K562 (cell line): ENCODE results near the gene AKT3. TPM values are rescaled to one million over a fixed set of nuclear protein-coding genes. Genes with fewer than 3 reads are reported as not detected.

Source experiments
- ATAC-seq: fragments of 200-7000 bp; cut with Tn5 transposase; 3 replicates; pipeline ENCODE4 v1.9.1; 2020; ENCODE audit warnings: moderate library complexity
- BruUV-seq: library from RNA; stranded (reverse); fragments of 400-500 nt; replicated peaks from 2 replicates; lab custom pipeline; 2021; lab: Mats Ljungman, UMichigan
- CTCF ChIA-PET: fragments of 300-600 bp; formaldehyde crosslinking; extraction: SDS; loops from one replicate; lab custom pipeline; 2021; ENCODE audit warnings: low intra/inter-chr PET ratio; lab: Yijun Ruan, JAX
- POLR2A ChIA-PET: fragments of 300-600, 350-650 bp; sonication (Branson Sonifier 250); formaldehyde crosslinking; extraction: SDS; loops from one replicate; lab custom pipeline; 2021; ENCODE audit warnings: antibody characterized with exemption, inconsistent platforms; lab: Yijun Ruan, JAX
- DNase-seq, 4 experiments: peaks; one replicate each; pipeline versions ENCODE4 v3.0.0 to v3.0.0-alpha.2; 2011 to 2018; ENCODE audit warnings: low spot score in 3 of 4, mixed read lengths in 3 of 4; ENCODE audit errors: extremely low read depth in 1 of 4
- FAIRE-seq: peaks from 2 replicates; lab custom pipeline; 2011; peaks lifted over from hg19 to GRCh38; lab: Jason Lieb, UNC
- H2AFZ ChIP-seq: 2 replicates; pipeline ENCODE4 v1.6.0; 2011; ENCODE audit warnings: low read depth, low read length, control low read depth, inconsistent platforms
- H3K27ac ChIP-seq: fragments of 200-600 bp; 3 replicates; pipeline ENCODE4 v1.8.0; 2011; ENCODE audit warnings: low read depth, mild to moderate bottlenecking, control low read depth, inconsistent platforms, low read length, moderate library complexity, mixed read lengths; ENCODE audit errors: extremely low read depth
- H3K27me3 ChIP-seq, 2 experiments: fragments of 300-600 bp in 1 of 2; 2 replicates in 1 of 2; 3 replicates in 1 of 2; pipeline versions ENCODE4 v1.6.0 to v1.8.0; 2011; ENCODE audit warnings: inconsistent platforms in 2 of 2, low read length in 2 of 2, mild to moderate bottlenecking in 1 of 2, mixed read lengths in 1 of 2, moderate library complexity in 1 of 2; ENCODE audit not compliant: control insufficient read depth in 2 of 2, insufficient read depth in 2 of 2
- H3K36me3 ChIP-seq: fragments of 300-600 bp; 3 replicates; pipeline ENCODE4 v1.8.0; 2011; ENCODE audit warnings: mild to moderate bottlenecking, low read length, inconsistent platforms; ENCODE audit not compliant: control insufficient read depth, insufficient read depth
- H3K4me1 ChIP-seq, 2 experiments: fragments of 200-600 bp in 1 of 2; replicated peaks in 1 of 2; 2 replicates in 1 of 2; 3 replicates in 1 of 2; pipeline versions ENCODE4 v1.5.1 to v1.8.0; 2011; ENCODE audit warnings: inconsistent platforms in 2 of 2, low read length in 2 of 2, mild to moderate bottlenecking in 1 of 2, mixed read lengths in 1 of 2, moderate library complexity in 1 of 2; ENCODE audit not compliant: control insufficient read depth in 2 of 2, insufficient read depth in 2 of 2
- H3K4me2 ChIP-seq: 2 replicates; pipeline ENCODE4 v1.6.1; 2011; ENCODE audit warnings: low read length, control low read depth, inconsistent platforms, mixed read lengths; ENCODE audit not compliant: insufficient read depth
- H3K4me3 ChIP-seq: fragments of 200-600 bp; sonication (generic), shearing (Covaris generic); 2 replicates; pipeline ENCODE4 v1.5.1; 2016; ENCODE audit warnings: control low read depth, inconsistent platforms
- H3K79me2 ChIP-seq: fragments of 200-600 bp; 3 replicates; pipeline ENCODE4 v1.8.0; 2011; ENCODE audit warnings: low read length, inconsistent platforms; ENCODE audit not compliant: control insufficient read depth, insufficient read depth
- H3K9ac ChIP-seq, 2 experiments: 2 replicates each; pipeline versions ENCODE4 v1.6.0 to v1.6.1; 2011; ENCODE audit warnings: low read depth in 2 of 2, low read length in 2 of 2, control low read depth in 1 of 2, inconsistent platforms in 1 of 2, mild to moderate bottlenecking in 1 of 2, mixed read lengths in 1 of 2; ENCODE audit not compliant: insufficient read depth in 1 of 2
- H3K9me1 ChIP-seq: one replicate; pipeline ENCODE4 v1.6.0; 2011; ENCODE audit warnings: inconsistent platforms, mild to moderate bottlenecking, low read length, moderate library complexity; ENCODE audit not compliant: control insufficient read depth, insufficient read depth
- H3K9me3 ChIP-seq: replicated peaks from 2 replicates; pipeline ENCODE4 v1.5.1; 2011; ENCODE audit warnings: low read depth, low read length, inconsistent platforms; ENCODE audit not compliant: control insufficient read depth, insufficient read depth
- H4K20me1 ChIP-seq: replicated peaks from 2 replicates; pipeline ENCODE4 v1.6.1; 2011; ENCODE audit warnings: low read length, inconsistent platforms, mixed read lengths; ENCODE audit not compliant: control insufficient read depth, insufficient read depth
- ATF3 ChIP-seq, 2 experiments: fragments of 450-650 bp in 1 of 2; sonication (generic) in 1 of 2; formaldehyde crosslinking in 1 of 2; IDR thresholded peaks in 1 of 2; conservative IDR thresholded peaks in 1 of 2; 2 replicates each; pipeline versions ENCODE4 v1.6.1 to v1.8.1; 2016 to 2023; ENCODE audit warnings: mild to moderate bottlenecking in 2 of 2, moderate library complexity in 2 of 2, inconsistent platforms in 1 of 2, missing genetic modification reagents in 1 of 2
- BDP1 ChIP-seq: IDR thresholded peaks from 3 replicates; pipeline ENCODE4 v1.6.1; 2011; ENCODE audit not compliant: insufficient read length, insufficient read depth
- BHLHE40 ChIP-seq: IDR thresholded peaks from 2 replicates; pipeline ENCODE4 v1.6.1; 2011; ENCODE audit warnings: low read length, improper control_type of control experiment
- CBFA2T2 ChIP-seq: fragments of 450-650 bp; conservative IDR thresholded peaks from 2 replicates; pipeline ENCODE4 v1.6.1; 2017; ENCODE audit warnings: mild to moderate bottlenecking
- CBFA2T3 ChIP-seq: fragments of 450-650 bp; IDR thresholded peaks from 2 replicates; pipeline ENCODE4 v1.6.1; 2017
- FOSL1 ChIP-seq: fragments of 200-800 bp; sonication (Bioruptor generic); conservative IDR thresholded peaks from 2 replicates; pipeline ENCODE4 v1.6.1; 2016; ENCODE audit warnings: missing genetic modification characterization, missing compliant biosample characterization
- SIX5 ChIP-seq, 2 experiments: IDR thresholded peaks; 2 replicates each; pipeline ENCODE4 v1.6.1; 2011; ENCODE audit warnings: low read length in 2 of 2, borderline replicate concordance in 1 of 2, low read depth in 1 of 2, mild to moderate bottlenecking in 1 of 2, moderate library complexity in 1 of 2; ENCODE audit not compliant: insufficient read depth in 1 of 2
- SRF ChIP-seq, 2 experiments: fragments of 250-450, 450-650 bp in 1 of 2; sonication (Bioruptor Pico) in 1 of 2; sonication (generic) in 1 of 2; formaldehyde crosslinking; IDR thresholded peaks; 2 replicates each; pipeline versions ENCODE4 v1.5.0 to v1.5.1; 2020 to 2022; ENCODE audit warnings: mild to moderate bottlenecking in 1 of 2, missing genetic modification reagents in 1 of 2
- TAL1 ChIP-seq: fragments of 450-650 bp; IDR thresholded peaks from 2 replicates; pipeline ENCODE4 v1.6.1; 2016; ENCODE audit warnings: mild to moderate bottlenecking
- TCF3 ChIP-seq: sonication (generic); formaldehyde crosslinking; IDR thresholded peaks from 2 replicates; pipeline ENCODE4 v1.4.0; 2020; ENCODE audit warnings: mild to moderate bottlenecking, missing genetic modification reagents
- TEAD4 ChIP-seq, 2 experiments: sonication (generic) in 1 of 2; formaldehyde crosslinking in 1 of 2; IDR thresholded peaks; 2 replicates each; pipeline versions ENCODE4 v1.6.1 to v1.8.0; 2012 to 2022; ENCODE audit warnings: borderline replicate concordance in 1 of 2, inconsistent platforms in 1 of 2, low read length in 1 of 2, mild to moderate bottlenecking in 1 of 2, missing genetic modification reagents in 1 of 2
- WGBS: fragments of 100-300 bp; shearing (Covaris generic); methylation state at CpG from one replicate; pipeline ENCODE4 v1.1.6; 2016; ENCODE audit warnings: low coverage, mixed read lengths; ENCODE audit not compliant: insufficient coverage; ENCODE audit errors: missing lambda C conversion rate; 5-methylcytosine and 5-hydroxymethylcytosine counted together
- in situ Hi-C: fragments of 300-500 bp; cut with MboI; formaldehyde crosslinking; loops from 4 replicates; pipeline ENCODE4 v1.15.0; 2018; ENCODE audit warnings: inconsistent platforms, mixed read lengths
- intact Hi-C: fragments of 100-400 bp; cut with micrococcal nuclease; formaldehyde crosslinking; loops from 2 replicates; pipeline ENCODE4 v1.14.2; 2022
- polyA plus RNA-seq, 8 experiments: library from polyadenylated mRNA; depleted of rRNA in 4 of 8; stranded (reverse) in 5 of 8; unstranded in 3 of 8; fragments of >200 nt; fragmentation: Nextera tagmentation in 2 of 8; fragmentation: Illumina TruSeq in 1 of 8; extraction: Ambion mirVana in 2 of 8; extraction: Trizol in 1 of 8; gene quantifications; 2 replicates each; pipeline versions ENCODE4 v1.2.1 to v1.2.3, GENCODE V29; 2011 to 2014; ENCODE audit warnings: inconsistent platforms in 1 of 8, missing spikeins in 1 of 8
- total RNA-seq, 7 experiments: library from RNA; depleted of rRNA in 6 of 7; stranded (reverse); fragments of >200 nt in 6 of 7; fragmentation: Illumina TruSeq in 2 of 7; extraction: Trizol in 2 of 7; gene quantifications; 2 replicates each; pipeline versions ENCODE4 v1.2.1 to v1.2.3, GENCODE V29; 2011 to 2021; ENCODE audit warnings: low replicate concordance in 1 of 7

Gene AKT3
- total and polyA plus RNA-seq, 9 of the 15 experiments (the other 6 are each of a cell fraction or from before 2014, with no cell fraction given): 0.04 to 0.54 (median 0.18) TPM; not detected in 1

GRCh38 chr1:243471754-243472745 is 378.0 kb downstream of the AKT3 start:
- Histone ChIP-seq H3K9me1 (peaks cover 5% of the 10 kb centered on the region), H3K9ac (no peak overlapping the region), H3K79me2 (no peaks in the 10 kb centered on the region), H3K4me1 (peaks cover 6 to 15% of the 10 kb centered on the region in 2 experiments; a peak in 2 of 5 replicates), H3K9me3 (no peaks in the 10 kb centered on the region), H4K20me1 (no peaks in the 10 kb centered on the region), H3K36me3 (no peaks in the 10 kb centered on the region), H3K27me3 (no peaks in the 10 kb centered on the region), H2AFZ (no peak overlapping the region), H3K27ac (no peak overlapping the region), H3K4me3 (no peak overlapping the region), H3K4me2 (no peak overlapping the region)
- intact Hi-C loops (loop anchor here (2.0 kb wide), 1 partner anchor 127 kb away; no protein-coding TSS in a partner anchor), in situ Hi-C loops (no loop called here)
- ATAC-seq (peak; percentile 15; the same call in 1 of the 3 replicates), DNase-seq (no peak), FAIRE-seq (peak; percentile 65)
- BruUV-seq: no TSS peak
- TF ChIP-seq SIX5 (IDR thresholded peaks at IDR 0.05; ENCODE audit: borderline replicate concordance in 1 of 2, insufficient read depth in 1 of 2, low read depth in 1 of 2, low read length in 2 of 2) (no peak), FOSL1 (tag) (peak; percentile 40), CBFA2T3 (peak; percentile 66), BDP1 (no peak), CBFA2T2 (peak; percentile 42), ATF3 (IDR thresholded peaks at IDR 0.05) (0 out of 2 replicates have a peak, but pooled peaks have one; percentile 36), ATF3 (CRISPR knock-in tag; conservative IDR thresholded peaks at IDR 0.05) (no peak), TEAD4 (IDR thresholded peaks at IDR 0.05; ENCODE audit: low read length) (peak; percentile 26; the same call in 1 of the 2 replicates), TEAD4 (CRISPR knock-in tag; IDR thresholded peaks at IDR 0.05; ENCODE audit: borderline replicate concordance) (no peak), TCF3 (CRISPR knock-in tag) (peak; percentile 22; the same call in 1 of the 2 replicates), SRF (CRISPR knock-in tag; IDR thresholded peaks at IDR 0.05) (no peak), BHLHE40 (peak; percentile 38; the same call in 1 of the 2 replicates), TAL1 (peak; percentile 28; the same call in 1 of the 2 replicates)
- POLR2A ChIA-PET: interaction anchor here (1.1 kb wide), 1 partner anchor 14 kb away, joined by 3 read pairs; no protein-coding TSS in a partner anchor
- CTCF ChIA-PET: no interaction called here
- 14% methylated on average over 3 of the region's 3 CpGs for WGBS
